ENCODE data around the gene ASB15. TPM values are rescaled to one million over a fixed set of nuclear protein-coding genes. Genes with fewer than 3 reads are reported as not detected.

The ASB15 gene
- total RNA-seq, 2 experiments from 2014 or later: not detected

- TF ChIP-seq, protein P1, sequence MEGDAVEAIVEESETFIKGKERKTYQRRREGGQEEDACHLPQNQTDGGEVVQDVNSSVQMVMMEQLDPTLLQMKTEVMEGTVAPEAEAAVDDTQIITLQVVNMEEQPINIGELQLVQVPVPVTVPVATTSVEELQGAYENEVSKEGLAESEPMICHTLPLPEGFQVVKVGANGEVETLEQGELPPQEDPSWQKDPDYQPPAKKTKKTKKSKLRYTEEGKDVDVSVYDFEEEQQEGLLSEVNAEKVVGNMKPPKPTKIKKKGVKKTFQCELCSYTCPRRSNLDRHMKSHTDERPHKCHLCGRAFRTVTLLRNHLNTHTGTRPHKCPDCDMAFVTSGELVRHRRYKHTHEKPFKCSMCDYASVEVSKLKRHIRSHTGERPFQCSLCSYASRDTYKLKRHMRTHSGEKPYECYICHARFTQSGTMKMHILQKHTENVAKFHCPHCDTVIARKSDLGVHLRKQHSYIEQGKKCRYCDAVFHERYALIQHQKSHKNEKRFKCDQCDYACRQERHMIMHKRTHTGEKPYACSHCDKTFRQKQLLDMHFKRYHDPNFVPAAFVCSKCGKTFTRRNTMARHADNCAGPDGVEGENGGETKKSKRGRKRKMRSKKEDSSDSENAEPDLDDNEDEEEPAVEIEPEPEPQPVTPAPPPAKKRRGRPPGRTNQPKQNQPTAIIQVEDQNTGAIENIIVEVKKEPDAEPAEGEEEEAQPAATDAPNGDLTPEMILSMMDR (IDR thresholded peaks at IDR 0.05): no peak
- Mint-ChIP-seq H3K9me3 (peaks cover 1% of the 10 kb centered on the region), H3K4me3 (no peak overlapping the region), H3K27me3 (peaks cover 11% of the 10 kb centered on the region), H3K4me1 (ENCODE audit: low read depth) (no peaks in the 10 kb centered on the region), H3K36me3 (ENCODE audit: low read depth) (no peaks in the 10 kb centered on the region), H3K27ac (no peak overlapping the region)
- DNase-seq (no peak), ATAC-seq (no peak)
- ChIA-PET POLR2A (no interaction called here), CTCF (interaction anchor here (1.4 kb wide), 1 partner anchor 13 kb away, joined by 6 read pairs; no protein-coding TSS in a partner anchor)
- intact Hi-C loops (cut with micrococcal nuclease): no loop called here
Observed at GRCh38 chr7:123612024-123612423, 10.4 kb downstream of the ASB15 start.

DNA sequence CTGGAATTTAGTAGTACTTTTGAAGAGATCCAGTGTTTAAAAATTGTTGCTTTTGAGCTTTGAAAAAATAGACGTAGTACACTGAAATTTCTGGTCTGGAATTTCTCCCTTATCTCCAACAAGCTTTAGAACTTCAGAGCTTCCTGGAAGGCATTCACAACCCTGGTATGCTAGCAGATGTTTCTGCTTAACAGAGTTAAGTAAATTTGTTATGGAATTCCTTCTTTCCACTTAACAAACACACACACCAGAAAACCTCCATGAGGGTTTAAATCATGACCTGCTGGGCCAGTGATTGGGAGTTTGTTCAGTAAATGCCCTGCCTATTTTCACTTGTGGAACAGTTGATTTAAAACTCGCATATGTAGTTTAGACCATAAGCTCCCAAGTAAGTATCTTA is 13.7 kb downstream of the ASB15 start:
- ChIA-PET POLR2A (interaction anchor here (0.6 kb wide), 1 partner anchor 976 kb away, joined by 3 read pairs; no protein-coding TSS in a partner anchor), CTCF (interaction anchor here (3.5 kb wide), 1 partner anchor 9 kb away, joined by 17 read pairs; no protein-coding TSS in a partner anchor)
- DNase-seq (no peak), ATAC-seq (no peak)
- peaks cover 15% of the 10 kb centered on the region for H3K27me3 Mint-ChIP-seq
- H3K27ac Mint-ChIP-seq: no peak overlapping the region
- H3K9me3 Mint-ChIP-seq: peaks cover 1% of the 10 kb centered on the region
- TF ChIP-seq, protein P1 (IDR thresholded peaks at IDR 0.05): no peak
- intact Hi-C loops (cut with micrococcal nuclease): no loop called here
- H3K36me3 Mint-ChIP-seq (ENCODE audit: low read depth): no peaks in the 10 kb centered on the region
- no peaks in the 10 kb centered on the region for H3K4me1 Mint-ChIP-seq (ENCODE audit: low read depth)
- no peak overlapping the region for H3K4me3 Mint-ChIP-seq

DNA sequence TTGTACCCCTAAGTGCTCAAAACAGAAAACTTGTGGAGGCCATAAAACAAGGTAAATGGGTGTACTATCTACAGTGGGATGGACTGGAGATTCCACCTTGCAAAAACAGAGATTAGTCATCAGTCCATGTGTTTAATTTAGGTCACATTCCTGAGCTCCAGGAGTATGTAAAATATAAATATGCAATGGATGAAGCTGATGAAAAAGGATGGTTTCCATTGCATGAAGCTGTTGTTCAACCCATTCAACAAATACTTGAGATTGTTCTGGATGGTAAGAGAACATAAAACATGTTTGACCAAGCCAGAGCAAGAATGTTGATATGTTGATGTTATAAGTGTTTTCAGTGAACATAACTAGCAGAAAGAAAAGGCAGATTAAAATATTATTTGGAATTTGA is 14.6 kb downstream of the ASB15 start:
- ATAC-seq (no peak), DNase-seq (no peak)
- Mint-ChIP-seq H3K36me3 (ENCODE audit: low read depth) (no peaks in the 10 kb centered on the region), H3K4me3 (no peak overlapping the region), H3K27me3 (peaks cover 13% of the 10 kb centered on the region), H3K27ac (no peak overlapping the region), H3K9me3 (peaks cover 1% of the 10 kb centered on the region), H3K4me1 (ENCODE audit: low read depth) (no peaks in the 10 kb centered on the region)
- POLR2A ChIA-PET: no interaction called here
- CTCF ChIA-PET: interaction anchor here (3.5 kb wide), 1 partner anchor 8 kb away, joined by 17 read pairs; no protein-coding TSS in a partner anchor
- TF ChIP-seq, protein P1 (IDR thresholded peaks at IDR 0.05): no peak
- intact Hi-C loops (cut with micrococcal nuclease): no loop called here

DNA sequence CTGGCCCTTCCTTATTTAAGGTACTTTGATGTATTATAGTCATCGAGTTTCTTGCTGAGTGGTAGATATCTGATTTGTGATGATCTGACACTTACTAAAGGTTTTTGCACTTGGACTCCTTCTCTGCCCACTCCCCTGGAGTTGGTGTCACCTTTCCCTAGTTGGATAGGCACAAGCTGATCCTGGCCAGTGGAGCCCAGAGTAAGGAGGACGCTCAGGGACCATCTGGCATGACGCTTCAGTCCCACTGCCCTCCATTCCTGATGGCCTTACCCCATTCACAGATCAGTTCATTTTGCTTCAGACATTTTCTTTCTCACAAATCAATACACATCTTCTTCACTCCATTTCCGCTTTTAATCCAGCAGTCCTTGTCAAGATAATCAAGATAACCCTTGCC is 20.1 kb downstream of the ASB15 start:
- ChIA-PET CTCF (interaction anchor here (1.5 kb wide), 1 partner anchor 127 kb away, joined by 5 read pairs; no protein-coding TSS in a partner anchor), POLR2A (no interaction called here)
- no peaks in the 10 kb centered on the region for H3K9me3 Mint-ChIP-seq
- ATAC-seq: no peak
- intact Hi-C loops (cut with micrococcal nuclease): no loop called here
- no peak overlapping the region for H3K4me3 Mint-ChIP-seq
- DNase-seq: no peak
- peaks cover 8% of the 10 kb centered on the region for H3K27me3 Mint-ChIP-seq
- H3K27ac Mint-ChIP-seq: no peak overlapping the region
- TF ChIP-seq, protein P1 (IDR thresholded peaks at IDR 0.05): no peak
- peaks cover 2% of the 10 kb centered on the region for H3K4me1 Mint-ChIP-seq (ENCODE audit: low read depth)
- H3K36me3 Mint-ChIP-seq (ENCODE audit: low read depth): no peaks in the 10 kb centered on the region

DNA sequence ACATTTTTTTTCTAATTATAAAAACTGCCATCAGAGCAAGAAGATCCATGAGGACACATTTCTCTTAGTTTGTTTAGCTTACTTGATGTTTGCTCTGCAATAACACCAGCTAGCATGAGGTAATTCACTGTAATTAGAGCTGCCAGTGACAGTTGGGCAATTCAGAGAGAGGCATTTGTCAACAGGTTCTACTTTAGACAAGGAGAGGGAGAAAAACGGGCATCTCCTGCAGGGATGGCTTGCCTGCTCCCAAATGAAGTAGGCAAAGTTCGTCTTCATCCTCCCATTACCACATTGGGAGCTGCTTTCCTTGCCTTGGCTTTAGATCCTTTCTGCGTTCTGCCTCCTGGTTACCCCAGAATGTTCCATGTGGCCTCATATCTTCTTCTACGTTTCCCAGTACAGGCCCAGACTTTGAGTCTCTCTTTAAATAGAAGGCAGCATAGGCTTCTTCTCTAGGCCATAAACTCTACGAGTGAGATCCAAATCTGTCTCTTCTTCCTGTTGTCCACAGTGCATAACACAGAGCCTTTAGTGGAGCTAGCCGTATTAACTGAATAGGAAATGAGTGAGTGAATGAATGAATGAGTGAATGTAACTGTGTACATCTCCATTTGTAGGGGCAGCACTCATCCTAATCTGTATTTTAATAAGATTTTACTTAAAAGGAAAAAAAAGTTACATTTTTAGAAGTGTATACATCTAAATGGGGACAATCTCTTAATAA is 21.2 kb downstream of the ASB15 start:
- H3K27me3 Mint-ChIP-seq: peaks cover 7% of the 10 kb centered on the region
- no peaks in the 10 kb centered on the region for H3K36me3 Mint-ChIP-seq (ENCODE audit: low read depth)
- DNase-seq (no peak), ATAC-seq (no peak)
- H3K4me1 Mint-ChIP-seq (ENCODE audit: low read depth): peaks cover 2% of the 10 kb centered on the region
- CTCF ChIA-PET: interaction anchor here (1.5 to 2.2 kb wide), 3 partner anchors 8 to 129 kb away, joined by 5 to 17 read pairs (median 8); no protein-coding TSS in a partner anchor
- no peak overlapping the region for H3K27ac Mint-ChIP-seq
- TF ChIP-seq, protein P1 (IDR thresholded peaks at IDR 0.05): no peak
- intact Hi-C loops (cut with micrococcal nuclease): no loop called here
- no peak overlapping the region for H3K4me3 Mint-ChIP-seq
- H3K9me3 Mint-ChIP-seq: no peaks in the 10 kb centered on the region
- POLR2A ChIA-PET: no interaction called here

All from activated CD8-positive, alpha-beta T cell treated with anti-CD3 and anti-CD28 coated beads for 36 hours (primary cell).